ENCODE data around the gene FUS.

Gene FUS

GRCh38 chr16:31224092-31224955 lies 44.4 kb downstream of the FUS start:
- H2BK15ac ChIP-seq (ENCODE audit: low read length), result no peak overlapping the region
- WGBS, 2 donors (ENCODE audit: extremely low coverage in 2 of 2, insufficient read length in 2 of 2, insufficient replicate concordance in 1 of 2), result no CpG with 5 or more reads among the region's 80 CpGs
- DNase-seq (ENCODE audit: low spot score), result no peak

GRCh38 chr16:31225193-31225592 lies 45.3 kb downstream of the FUS start:
- no peak overlapping the region for H2BK15ac ChIP-seq (ENCODE audit: low read length)
- no peak overlapping the region for H3K4me2 ChIP-seq (ENCODE audit: insufficient read depth, low read length, poor library complexity, severe bottlenecking)
- H3K9me3 ChIP-seq (replicated peaks in 1 of 2; ENCODE audit: control insufficient read depth in 2 of 2, insufficient read depth in 1 of 2, low read depth in 1 of 2, low read length in 2 of 2), result no peaks in the 10 kb centered on the region
- H4K8ac ChIP-seq (ENCODE audit: low read depth, low read length), result no peak overlapping the region
- H2AK5ac ChIP-seq (ENCODE audit: low read depth, low read length), result no peak overlapping the region
- H3K23ac ChIP-seq (ENCODE audit: low read depth, low read length, poor library complexity), result no peak overlapping the region
- no peak overlapping the region for H3K4ac ChIP-seq (ENCODE audit: low read length)
- no peak overlapping the region for H4K91ac ChIP-seq (ENCODE audit: low read depth, low read length, poor library complexity)
- no peak overlapping the region for H3K27ac ChIP-seq (replicated peaks; ENCODE audit: low read length)
- no CpG with 5 or more reads among the region's 3 CpGs for WGBS, 2 donors (ENCODE audit: extremely low coverage in 2 of 2, insufficient read length in 2 of 2, insufficient replicate concordance in 1 of 2)
- no peak overlapping the region for H3K18ac ChIP-seq (ENCODE audit: low read length)
- no peak for DNase-seq (ENCODE audit: low spot score)
- no peaks in the 10 kb centered on the region for H3K79me1 ChIP-seq (ENCODE audit: low read depth, low read length)
- no peak overlapping the region for H3K14ac ChIP-seq (ENCODE audit: low read length)
- no peak overlapping the region for H2BK120ac ChIP-seq (ENCODE audit: low read depth, low read length)
- peaks cover 0 to 17% (median 3%) of the 10 kb centered on the region in 3 experiments for H3K27me3 ChIP-seq (ENCODE audit: control insufficient read depth in 3 of 3, insufficient read depth in 3 of 3, low read depth in 1 of 3, low read length in 3 of 3)
- H3K9ac ChIP-seq (ENCODE audit: low read depth, low read length, poor library complexity), result no peak overlapping the region
- no peak overlapping the region for H2BK12ac ChIP-seq (ENCODE audit: low read length)
- H3K4me1 ChIP-seq (ENCODE audit: control insufficient read depth in 2 of 2, insufficient read depth in 1 of 2, low read depth in 1 of 2, low read length in 2 of 2), result no peaks in the 10 kb centered on the region
- no peak overlapping the region for H3K4me3 ChIP-seq (ENCODE audit: low read length in 2 of 2)
- no peaks in the 10 kb centered on the region for H3K36me3 ChIP-seq (replicated peaks in 1 of 2; ENCODE audit: control insufficient read depth in 2 of 2, insufficient read depth in 2 of 2, low read length in 2 of 2)
- H2AFZ ChIP-seq (ENCODE audit: low read length), result no peak overlapping the region
- no peak overlapping the region for H2BK5ac ChIP-seq (ENCODE audit: low read length)

More at GRCh38 chr16:31224092-31224955, 44.4 kb downstream of the FUS start:
- H4K91ac ChIP-seq (ENCODE audit: low read depth, low read length, poor library complexity), result no peak overlapping the region
- H3K18ac ChIP-seq (ENCODE audit: low read length), result peak overlapping the region; percentile 28
- peak overlapping the region; percentile 52 for H2AK5ac ChIP-seq (ENCODE audit: low read depth, low read length)
- no peak overlapping the region for H3K23ac ChIP-seq (ENCODE audit: low read depth, low read length, poor library complexity)
- H3K9me3 ChIP-seq (replicated peaks in 1 of 2; ENCODE audit: control insufficient read depth in 2 of 2, insufficient read depth in 1 of 2, low read depth in 1 of 2, low read length in 2 of 2), result no peaks in the 10 kb centered on the region
- H2BK12ac ChIP-seq (ENCODE audit: low read length), result peak overlapping the region; percentile 31
- H4K8ac ChIP-seq (ENCODE audit: low read depth, low read length), result no peak overlapping the region
- H3K27me3 ChIP-seq (ENCODE audit: control insufficient read depth in 3 of 3, insufficient read depth in 3 of 3, low read depth in 1 of 3, low read length in 3 of 3), result peaks cover 0 to 19% (median 3%) of the 10 kb centered on the region in 3 experiments
- H3K4ac ChIP-seq (ENCODE audit: low read length), result no peak overlapping the region
- no peaks in the 10 kb centered on the region for H3K4me1 ChIP-seq (ENCODE audit: control insufficient read depth in 2 of 2, insufficient read depth in 1 of 2, low read depth in 1 of 2, low read length in 2 of 2)
- no peak overlapping the region for H2AFZ ChIP-seq (ENCODE audit: low read length)
- no peak overlapping the region for H3K4me2 ChIP-seq (ENCODE audit: insufficient read depth, low read length, poor library complexity, severe bottlenecking)
- H2BK5ac ChIP-seq (ENCODE audit: low read length), result no peak overlapping the region
- H3K27ac ChIP-seq (replicated peaks; ENCODE audit: low read length), result no peak overlapping the region
- H2BK120ac ChIP-seq (ENCODE audit: low read depth, low read length), result no peak overlapping the region
- H3K4me3 ChIP-seq (ENCODE audit: low read length in 2 of 2), result no peak overlapping the region
- H3K9ac ChIP-seq (ENCODE audit: low read depth, low read length, poor library complexity), result no peak overlapping the region
- no peaks in the 10 kb centered on the region for H3K79me1 ChIP-seq (ENCODE audit: low read depth, low read length)
- no peaks in the 10 kb centered on the region for H3K36me3 ChIP-seq (replicated peaks in 1 of 2; ENCODE audit: control insufficient read depth in 2 of 2, insufficient read depth in 2 of 2, low read length in 2 of 2)
- no peak overlapping the region for H3K14ac ChIP-seq (ENCODE audit: low read length)

- Histone ChIP-seq H3K36me3 (replicated peaks in 1 of 2; ENCODE audit: control insufficient read depth in 2 of 2, insufficient read depth in 2 of 2, low read length in 2 of 2) (no peaks in the 10 kb centered on the region), H2BK12ac (ENCODE audit: low read length) (no peak overlapping the region), H3K27me3 (ENCODE audit: control insufficient read depth in 3 of 3, insufficient read depth in 3 of 3, low read depth in 1 of 3, low read length in 3 of 3) (peaks cover 0 to 3% (median 0%) of the 10 kb centered on the region in 3 experiments), H3K4me3 (ENCODE audit: low read length in 2 of 2) (no peak overlapping the region), H3K18ac (ENCODE audit: low read length) (no peak overlapping the region), H2BK120ac (ENCODE audit: low read depth, low read length) (no peak overlapping the region), H3K9ac (ENCODE audit: low read depth, low read length, poor library complexity) (no peak overlapping the region), H4K91ac (ENCODE audit: low read depth, low read length, poor library complexity) (no peak overlapping the region), H3K27ac (replicated peaks; ENCODE audit: low read length) (no peak overlapping the region), H3K4ac (ENCODE audit: low read length) (no peak overlapping the region), H2AK5ac (ENCODE audit: low read depth, low read length) (no peak overlapping the region), H2BK5ac (ENCODE audit: low read length) (no peak overlapping the region), H3K4me1 (ENCODE audit: control insufficient read depth in 2 of 2, insufficient read depth in 1 of 2, low read depth in 1 of 2, low read length in 2 of 2) (no peaks in the 10 kb centered on the region), H3K9me3 (replicated peaks in 1 of 2; ENCODE audit: control insufficient read depth in 2 of 2, insufficient read depth in 1 of 2, low read depth in 1 of 2, low read length in 2 of 2) (no peaks in the 10 kb centered on the region), H3K4me2 (ENCODE audit: insufficient read depth, low read length, poor library complexity, severe bottlenecking) (no peak overlapping the region), H2BK15ac (ENCODE audit: low read length) (no peak overlapping the region), H3K14ac (ENCODE audit: low read length) (no peak overlapping the region), H3K79me1 (ENCODE audit: low read depth, low read length) (no peaks in the 10 kb centered on the region), H3K23ac (ENCODE audit: low read depth, low read length, poor library complexity) (no peak overlapping the region), H4K8ac (ENCODE audit: low read depth, low read length) (no peak overlapping the region), H2AFZ (ENCODE audit: low read length) (no peak overlapping the region)
- no CpG with 5 or more reads among the region's 4 CpGs for WGBS, 2 donors (ENCODE audit: extremely low coverage in 2 of 2, insufficient read length in 2 of 2, insufficient replicate concordance in 1 of 2)
- DNase-seq (ENCODE audit: low spot score), result no peak
Observed at GRCh38 chr16:31228206-31228605, 48.3 kb downstream of the FUS start.

- H2AK5ac ChIP-seq (ENCODE audit: low read depth, low read length), result peak overlapping the region; percentile 56
- H3K4me2 ChIP-seq (ENCODE audit: insufficient read depth, low read length, poor library complexity, severe bottlenecking), result no peak overlapping the region
- no peaks in the 10 kb centered on the region for H3K9me3 ChIP-seq (replicated peaks in 1 of 2; ENCODE audit: control insufficient read depth in 2 of 2, insufficient read depth in 1 of 2, low read depth in 1 of 2, low read length in 2 of 2)
- H3K36me3 ChIP-seq (replicated peaks in 1 of 2; ENCODE audit: control insufficient read depth in 2 of 2, insufficient read depth in 2 of 2, low read length in 2 of 2), result no peaks in the 10 kb centered on the region
- H3K9ac ChIP-seq (ENCODE audit: low read depth, low read length, poor library complexity), result no peak overlapping the region
- no peak overlapping the region for H2AFZ ChIP-seq (ENCODE audit: low read length)
- H3K14ac ChIP-seq (ENCODE audit: low read length), result peak overlapping the region; percentile 21
- H3K79me1 ChIP-seq (ENCODE audit: low read depth, low read length), result no peaks in the 10 kb centered on the region
- no peaks in the 10 kb centered on the region for H3K4me1 ChIP-seq (ENCODE audit: control insufficient read depth in 2 of 2, insufficient read depth in 1 of 2, low read depth in 1 of 2, low read length in 2 of 2)
- H2BK12ac ChIP-seq (ENCODE audit: low read length), result no peak overlapping the region
- peaks cover 0 to 3% (median 0%) of the 10 kb centered on the region in 3 experiments for H3K27me3 ChIP-seq (ENCODE audit: control insufficient read depth in 3 of 3, insufficient read depth in 3 of 3, low read depth in 1 of 3, low read length in 3 of 3)
- no peak overlapping the region for H3K4me3 ChIP-seq (ENCODE audit: low read length in 2 of 2)
- H2BK15ac ChIP-seq (ENCODE audit: low read length), result no peak overlapping the region
- peak overlapping the region; percentile 38 for H3K18ac ChIP-seq (ENCODE audit: low read length)
- DNase-seq (ENCODE audit: low spot score), result no peak
- no peak overlapping the region for H3K23ac ChIP-seq (ENCODE audit: low read depth, low read length, poor library complexity)
- H2BK5ac ChIP-seq (ENCODE audit: low read length), result no peak overlapping the region
- H3K27ac ChIP-seq (replicated peaks; ENCODE audit: low read length), result no peak overlapping the region
- no CpG with 5 or more reads among the region's 10 CpGs for WGBS, 2 donors (ENCODE audit: extremely low coverage in 2 of 2, insufficient read length in 2 of 2, insufficient replicate concordance in 1 of 2)
- H3K4ac ChIP-seq (ENCODE audit: low read length), result no peak overlapping the region
- no peak overlapping the region for H2BK120ac ChIP-seq (ENCODE audit: low read depth, low read length)
- H4K91ac ChIP-seq (ENCODE audit: low read depth, low read length, poor library complexity), result no peak overlapping the region
- no peak overlapping the region for H4K8ac ChIP-seq (ENCODE audit: low read depth, low read length)
Observed at GRCh38 chr16:31229501-31229900, 49.6 kb downstream of the FUS start.

Measured in neuronal stem cell (in vitro differentiated cells).